Embryonic facial prominence (tissue), 1 donor: ENCODE measurements around the gene TMEM263.

Source experiments
- DNase-seq: peaks from one replicate; pipeline ENCODE4 v3.0.0-alpha.2; 2016; ENCODE audit errors: extremely low spot score

TMEM263 gene

DNA sequence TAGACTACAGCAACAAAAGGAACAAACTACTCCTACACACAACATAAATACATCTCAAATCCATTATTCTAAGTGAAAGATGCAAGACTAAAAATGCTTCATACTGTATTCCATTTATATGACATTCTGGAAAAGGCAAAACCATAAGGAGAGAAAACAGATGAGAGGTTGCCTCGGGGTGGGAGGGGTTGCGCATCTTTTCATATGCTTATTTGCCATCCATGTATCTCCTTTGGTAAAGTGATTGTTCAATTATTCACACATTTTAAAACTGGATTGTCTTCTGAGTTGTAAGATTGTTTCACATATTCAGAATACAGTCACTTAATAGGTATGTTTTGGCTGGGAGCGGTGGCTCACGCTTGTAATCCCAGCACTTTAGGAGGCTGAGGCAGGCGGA lies 5.1 kb upstream of the TMEM263 start:
- DNase-seq, result no peak

DNA sequence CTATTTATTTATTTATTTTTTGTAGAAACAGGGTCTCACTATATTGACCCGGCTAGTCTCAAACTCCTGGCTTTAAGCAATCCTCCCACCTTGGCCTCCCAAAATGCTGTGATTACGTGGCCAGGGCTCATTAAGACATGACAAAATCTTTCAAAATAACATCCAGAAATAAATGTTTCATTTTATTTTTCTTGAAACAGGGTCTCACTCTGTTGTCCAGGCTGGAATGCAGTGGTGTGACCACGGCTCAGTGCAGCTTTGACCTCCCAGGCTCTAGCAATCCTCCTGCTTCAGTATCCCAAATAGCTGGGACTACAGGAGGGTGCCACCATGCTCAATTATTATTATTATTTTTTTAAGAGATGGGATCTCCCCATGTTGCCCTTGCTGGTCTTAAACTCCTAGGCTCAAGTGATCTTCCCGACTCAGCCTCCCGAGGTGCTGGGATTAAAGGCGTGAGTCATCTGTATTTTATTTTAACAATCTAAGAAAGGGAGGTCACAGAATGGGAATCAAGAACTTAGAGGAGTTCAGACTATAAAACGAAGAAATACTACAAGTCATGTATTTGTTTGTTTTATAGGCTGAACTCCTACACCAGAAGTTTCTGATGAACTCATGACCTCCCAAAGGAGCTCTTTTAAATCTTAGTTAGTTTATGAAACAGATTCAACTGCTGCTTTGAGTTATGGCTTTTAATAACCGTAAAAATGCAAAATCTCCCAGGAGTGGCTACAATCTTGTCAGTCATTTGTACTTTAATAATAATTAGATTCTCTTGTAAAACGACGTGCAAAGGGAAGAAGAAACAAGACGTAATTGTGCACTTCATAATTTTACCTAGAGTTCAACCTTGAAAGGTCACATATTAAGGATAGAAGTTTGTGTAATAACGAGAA lies 2.1 kb upstream of the TMEM263 start:
- DNase-seq, result no peak

DNA sequence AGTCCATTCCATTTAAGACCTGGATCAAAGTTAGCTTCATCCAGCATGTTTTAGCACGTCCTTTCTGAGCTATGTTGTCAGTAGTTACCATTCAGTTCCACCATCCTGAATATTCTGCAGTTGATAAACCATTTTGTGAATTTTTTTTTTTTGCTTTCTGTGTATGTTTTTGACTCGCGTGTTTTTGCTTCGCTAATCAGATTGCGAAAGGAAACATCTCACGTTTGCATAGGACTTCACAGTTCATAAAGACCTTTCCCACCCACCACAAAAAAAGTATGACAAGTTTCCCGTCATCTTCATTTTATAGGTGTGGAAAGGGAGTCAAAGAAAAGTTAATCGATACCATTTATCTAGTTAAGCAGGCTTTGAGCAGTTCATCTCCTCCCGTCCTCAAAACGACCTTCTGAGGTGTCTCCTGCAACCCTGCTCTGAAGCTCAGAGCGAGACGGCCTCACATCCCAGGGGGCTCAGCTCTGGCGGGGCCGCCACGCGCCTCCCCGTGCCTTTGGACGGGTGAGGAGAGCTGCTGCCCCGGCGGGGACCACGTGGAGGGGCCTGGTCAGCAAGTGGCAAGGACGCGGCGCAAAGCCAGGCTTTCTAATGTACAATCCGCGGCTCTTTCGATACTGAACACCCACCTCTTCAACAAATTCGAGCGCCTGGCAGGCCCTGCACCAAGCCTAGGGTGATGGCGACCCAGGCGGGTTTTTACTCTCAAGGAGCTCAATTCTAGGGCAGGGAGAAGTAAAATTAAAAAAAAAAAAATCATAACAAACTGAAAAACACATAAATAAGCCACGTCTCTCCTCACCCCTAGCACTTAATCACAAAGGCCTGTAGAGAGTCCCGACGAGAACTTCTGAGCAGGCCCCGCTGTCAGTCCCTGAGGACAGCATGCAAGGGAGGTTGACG lies 988 bp upstream of the TMEM263 start:
- DNase-seq, result no peak

DNA sequence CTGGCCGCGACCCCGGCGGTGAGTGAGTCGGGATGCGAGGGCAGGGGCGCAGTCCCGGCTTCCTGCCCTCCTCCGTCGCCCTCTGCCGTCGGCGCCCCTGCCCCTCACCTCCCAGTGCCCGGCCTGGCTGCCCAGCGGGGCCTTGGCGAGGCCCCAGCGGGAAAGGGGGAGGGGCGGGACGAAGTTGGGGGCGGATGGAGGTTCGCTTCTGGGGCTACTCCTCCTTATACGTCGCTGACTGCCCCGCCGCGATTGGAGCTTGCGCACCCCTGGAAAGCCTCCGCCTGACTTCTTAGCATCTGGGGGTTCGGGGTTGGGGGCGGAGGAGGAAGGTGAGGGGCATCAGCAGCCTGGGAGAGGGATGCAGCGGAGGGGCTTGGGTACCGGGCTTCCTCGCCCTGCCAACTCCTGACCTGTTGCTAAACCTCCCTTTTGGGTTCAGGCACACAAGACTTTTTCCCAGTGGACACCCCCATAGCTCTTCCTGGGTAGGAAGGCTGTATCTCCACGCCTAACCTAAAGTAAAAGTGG lies 406 bp downstream of the TMEM263 start:
- DNase-seq, result peak; percentile 70

DNA sequence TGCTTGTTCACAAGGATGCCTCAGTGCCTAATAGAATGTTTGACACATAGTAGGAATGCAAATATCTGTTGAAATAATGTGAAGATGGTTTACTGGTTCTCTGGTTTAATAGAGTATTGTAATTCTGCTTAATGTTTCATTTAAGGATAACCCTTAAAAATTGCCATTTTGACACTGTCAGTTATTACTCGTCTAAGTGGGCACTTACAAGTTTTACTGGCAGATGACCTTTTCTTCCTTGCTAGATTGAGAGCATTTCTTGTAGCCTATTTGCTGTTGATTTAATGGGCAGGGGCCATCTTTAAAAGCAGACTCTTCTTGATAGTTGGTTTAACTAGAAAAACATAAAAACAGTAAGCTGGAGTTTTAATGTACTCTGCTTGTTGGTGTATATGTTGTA lies 1.9 kb downstream of the TMEM263 start:
- DNase-seq, result no peak

DNA sequence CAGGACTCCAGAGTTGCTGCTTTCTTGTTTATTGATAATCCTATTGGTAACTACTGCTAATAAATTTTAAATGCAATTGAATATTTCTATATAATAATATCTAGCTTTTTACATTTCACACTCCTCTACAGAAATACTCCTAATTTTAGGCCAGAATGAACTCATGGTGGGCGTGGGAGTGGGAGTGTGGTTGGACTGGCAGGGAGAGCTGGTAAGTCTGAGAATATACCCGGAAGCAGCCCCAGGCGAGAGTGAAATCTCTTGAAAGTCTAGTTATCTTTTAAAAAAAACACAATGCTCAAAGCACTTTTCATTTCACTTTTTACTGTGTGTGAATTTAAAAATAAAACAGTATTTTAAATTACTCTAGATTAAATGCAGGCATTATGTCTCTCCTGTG lies 4.7 kb downstream of the TMEM263 start:
- DNase-seq, result no peak

DNA sequence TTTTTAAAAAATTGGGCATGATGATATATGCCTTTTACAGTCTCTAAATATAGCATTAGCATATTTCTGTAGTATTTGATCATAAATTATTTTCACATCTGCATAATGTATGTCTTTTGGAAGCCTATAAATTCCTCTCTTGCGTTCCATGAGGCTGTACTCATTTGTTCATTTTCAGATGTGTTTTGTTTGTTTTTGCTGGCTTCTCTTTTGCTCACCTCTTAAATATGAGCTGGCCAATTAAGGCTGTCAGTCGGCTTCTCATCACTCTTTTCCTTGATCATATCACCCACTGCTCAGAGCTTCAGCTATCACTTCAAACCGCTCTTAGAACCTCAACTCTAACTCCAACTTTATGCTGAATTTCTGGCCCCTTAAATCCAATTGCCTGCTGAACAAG lies 6.6 kb downstream of the TMEM263 start:
- DNase-seq, result no peak

DNA sequence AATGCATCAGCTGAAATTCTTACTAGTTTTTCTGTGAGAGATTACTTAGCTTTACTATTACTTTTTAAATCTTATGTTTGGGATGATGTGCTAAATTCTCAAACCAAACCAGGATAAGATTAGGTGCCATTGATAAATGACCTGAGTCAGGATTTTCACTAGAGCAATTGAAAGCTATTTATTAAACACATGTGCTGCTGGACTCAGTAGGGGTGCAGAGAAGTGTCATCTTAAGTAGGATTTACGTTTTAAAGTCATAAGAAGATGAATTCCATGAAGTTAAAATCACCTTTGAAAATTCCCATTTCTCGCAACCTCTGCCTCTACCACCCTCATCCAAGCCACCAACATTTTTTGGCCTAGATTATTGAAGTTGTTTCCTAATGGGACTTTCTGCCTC lies 8.8 kb downstream of the TMEM263 start:
- no peak for DNase-seq

DNA sequence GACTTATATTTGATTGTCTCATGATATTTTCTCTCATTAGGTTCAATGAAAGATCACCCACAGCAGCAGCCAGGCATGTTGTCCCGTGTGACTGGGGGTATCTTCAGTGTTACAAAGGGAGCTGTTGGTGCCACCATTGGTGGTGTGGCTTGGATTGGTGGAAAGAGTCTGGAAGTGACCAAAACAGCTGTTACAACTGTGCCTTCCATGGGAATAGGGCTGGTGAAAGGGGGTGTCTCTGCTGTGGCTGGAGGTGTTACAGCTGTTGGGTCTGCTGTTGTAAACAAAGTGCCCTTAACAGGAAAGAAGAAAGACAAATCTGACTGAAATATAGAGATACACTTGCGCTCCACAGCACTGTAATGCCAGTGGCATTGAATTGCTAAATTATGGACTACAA lies 15.4 kb downstream of the TMEM263 start:
- no peak for DNase-seq

DNA sequence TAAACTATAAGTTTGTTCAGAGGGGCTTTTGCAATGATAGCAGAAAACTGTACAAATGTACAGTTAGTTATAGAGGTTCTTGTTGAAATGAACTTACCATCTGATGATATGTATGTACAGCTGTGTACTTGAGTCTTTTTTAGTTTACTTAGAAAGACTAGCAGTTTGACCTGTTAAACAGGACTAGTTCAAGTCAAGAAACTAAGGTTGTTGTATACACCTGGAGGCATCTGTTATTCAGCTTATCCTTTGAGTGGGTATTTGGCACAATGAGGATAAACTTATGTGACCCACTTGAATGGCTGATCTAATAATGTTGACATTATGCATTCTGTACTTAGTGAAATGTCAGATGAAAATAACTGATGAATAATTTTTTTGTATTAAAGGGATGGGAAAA lies 17.8 kb downstream of the TMEM263 start:
- no peak for DNase-seq

DNA sequence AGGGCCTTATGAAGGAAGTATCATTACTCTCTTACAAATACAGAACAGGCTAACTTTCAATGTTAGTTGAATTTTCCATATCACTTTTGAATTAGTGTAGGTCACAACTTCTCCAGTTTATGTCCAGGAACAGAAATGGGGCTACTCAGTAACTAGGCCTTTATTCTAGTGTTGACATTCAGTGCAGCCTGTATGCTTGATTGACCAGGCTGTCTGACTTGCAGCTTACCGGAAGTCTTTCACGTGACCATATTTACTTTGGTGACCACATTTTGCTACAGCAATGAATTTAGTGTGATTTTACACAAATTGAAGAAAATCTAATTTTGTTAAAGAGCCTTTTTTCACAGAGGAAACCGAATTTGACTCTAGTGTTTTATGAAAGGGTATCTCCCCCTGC lies 18.8 kb downstream of the TMEM263 start:
- no peak for DNase-seq

DNA sequence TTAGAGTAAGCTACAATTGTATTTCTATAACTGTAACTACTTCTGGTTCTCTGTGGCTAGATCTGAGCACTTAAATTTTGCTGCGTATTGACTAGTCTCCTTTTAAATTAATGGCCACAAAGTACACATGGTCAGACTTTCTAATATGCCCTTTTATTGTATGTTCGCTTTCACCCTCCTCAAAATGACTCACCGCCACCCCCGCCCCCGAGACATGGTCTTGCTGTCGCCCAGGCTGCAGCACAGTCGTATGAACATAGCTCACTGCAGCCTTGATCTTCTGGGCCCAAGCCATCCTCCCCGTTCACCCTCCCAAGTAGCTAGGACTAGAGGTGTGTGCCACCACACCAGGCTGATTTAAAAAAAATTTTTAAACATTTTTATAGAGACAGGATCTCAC lies 19.4 kb downstream of the TMEM263 start:
- no peak for DNase-seq

DNA sequence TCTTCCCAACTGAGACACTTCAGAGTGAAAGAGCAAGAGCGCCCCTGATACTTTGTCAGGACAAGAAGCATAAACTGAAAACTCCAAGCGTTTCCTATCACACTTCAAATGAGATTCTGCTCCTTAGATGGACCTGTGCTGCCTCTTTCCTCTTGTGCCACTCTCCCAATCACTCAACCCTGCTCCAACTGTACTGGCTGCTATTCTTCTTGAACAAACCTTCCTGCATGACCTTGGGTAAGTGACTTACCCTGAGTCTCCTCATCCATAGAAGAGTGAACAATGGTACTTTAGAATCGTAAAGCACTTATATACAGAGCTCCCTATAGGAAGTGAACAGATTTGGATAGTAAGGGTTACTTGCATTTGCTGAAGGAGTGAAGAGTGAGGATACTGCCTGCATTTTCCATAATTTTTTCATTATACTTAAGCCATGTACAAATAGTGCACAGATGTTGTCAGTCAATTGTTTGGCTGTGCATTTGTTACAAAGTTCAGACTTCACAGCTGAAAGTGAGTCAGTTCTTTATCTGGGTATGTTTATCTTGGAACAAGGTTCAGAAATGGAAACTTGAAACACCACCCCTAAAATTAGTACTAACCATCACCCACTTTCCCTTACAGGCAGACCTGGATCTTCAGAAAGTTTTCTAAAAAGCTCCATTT lies 20.4 kb downstream of the TMEM263 start:
- DNase-seq, result no peak

DNA sequence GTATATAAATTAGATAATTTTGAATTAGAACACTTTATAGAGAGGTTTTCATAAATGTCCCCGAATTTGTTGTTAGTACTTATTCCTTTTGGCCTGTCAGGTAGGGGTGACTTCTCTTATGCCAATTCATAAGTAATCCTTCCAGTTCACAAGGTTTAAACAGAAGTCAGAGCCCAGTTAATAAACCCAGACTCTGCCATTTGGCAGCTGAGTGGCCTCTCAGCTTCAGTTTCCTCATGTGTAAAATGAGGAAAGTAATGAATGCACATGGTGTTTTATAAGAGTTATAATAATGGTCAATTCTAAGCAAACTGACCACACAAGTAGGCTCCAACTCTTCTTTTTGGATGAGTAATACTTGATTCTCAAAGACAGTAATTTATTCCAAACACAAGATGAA lies 21.0 kb downstream of the TMEM263 start:
- no peak for DNase-seq

DNA sequence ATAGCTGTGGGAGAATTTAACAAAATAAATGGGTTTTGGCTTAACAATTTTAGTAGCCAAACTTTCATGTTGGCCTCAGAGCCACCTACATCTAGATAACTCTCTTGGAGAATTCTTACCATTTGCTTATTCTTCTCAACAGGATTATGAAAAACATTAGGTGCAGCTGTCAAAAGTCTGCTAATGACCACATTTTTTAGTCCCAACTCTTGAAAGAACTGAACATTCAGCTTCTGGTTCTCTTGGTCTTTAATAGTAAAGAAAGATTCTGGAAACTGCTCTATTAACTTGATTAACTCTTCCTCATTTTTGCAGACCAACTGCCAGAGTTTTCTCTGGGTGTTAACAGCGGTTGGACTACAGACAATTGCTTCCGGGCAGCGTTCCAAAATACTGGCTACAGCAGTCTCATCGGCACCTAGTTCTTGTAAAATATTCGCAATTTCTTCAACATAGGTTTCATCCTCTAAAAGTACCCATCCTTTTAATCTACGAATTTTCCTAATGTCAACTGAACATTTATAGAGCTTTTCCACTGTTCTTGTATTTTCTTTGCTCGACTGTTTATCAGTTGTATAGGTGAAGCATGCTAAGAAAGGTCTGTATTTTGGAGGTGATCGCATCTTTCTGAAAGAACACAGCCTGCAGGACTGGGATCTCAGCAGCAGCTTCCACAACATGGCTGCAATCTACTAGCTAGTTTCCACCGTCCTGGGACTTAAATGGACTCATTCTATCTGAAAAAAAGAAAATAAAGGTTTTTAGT lies 22.5 kb downstream of the TMEM263 start:
- DNase-seq, result no peak

DNA sequence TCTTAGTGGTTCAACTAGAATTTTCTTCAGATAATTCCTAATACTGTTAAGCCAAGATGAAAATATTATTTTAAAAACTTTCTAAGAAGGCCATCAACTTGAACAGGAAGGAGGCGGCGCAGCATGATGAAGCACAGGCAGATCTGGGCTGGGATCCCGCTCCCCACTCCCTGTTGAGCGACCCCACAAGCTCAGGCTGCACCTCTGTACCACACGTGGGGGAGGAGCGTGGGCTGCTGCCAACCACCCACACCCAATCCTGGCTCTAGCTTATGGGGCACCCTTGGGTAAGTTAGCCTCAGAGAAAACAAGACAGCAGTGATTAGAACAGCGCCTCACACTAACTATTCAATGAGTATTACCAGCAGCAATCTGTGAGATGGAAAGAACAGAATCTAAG lies 25.2 kb downstream of the TMEM263 start:
- DNase-seq, result no peak

DNA sequence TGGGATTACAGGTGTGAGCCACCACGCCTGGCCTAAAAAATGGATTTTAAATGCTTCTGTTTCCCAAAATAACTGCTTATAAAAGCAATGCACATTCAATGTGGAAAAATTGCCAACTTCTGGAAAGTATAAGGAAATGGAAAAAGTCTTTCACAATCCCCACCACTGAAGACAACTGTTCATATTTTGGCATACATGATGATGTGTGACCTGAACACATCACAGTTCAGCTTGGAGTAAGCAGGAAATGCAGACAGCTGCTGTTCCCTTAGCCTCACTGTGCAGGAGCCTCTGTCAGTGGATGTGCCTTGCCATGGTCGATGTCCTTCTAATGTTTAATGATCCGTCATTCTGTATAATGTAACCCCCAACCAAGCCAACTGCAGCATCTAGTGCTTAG lies 26.1 kb downstream of the TMEM263 start:
- no peak for DNase-seq

DNA sequence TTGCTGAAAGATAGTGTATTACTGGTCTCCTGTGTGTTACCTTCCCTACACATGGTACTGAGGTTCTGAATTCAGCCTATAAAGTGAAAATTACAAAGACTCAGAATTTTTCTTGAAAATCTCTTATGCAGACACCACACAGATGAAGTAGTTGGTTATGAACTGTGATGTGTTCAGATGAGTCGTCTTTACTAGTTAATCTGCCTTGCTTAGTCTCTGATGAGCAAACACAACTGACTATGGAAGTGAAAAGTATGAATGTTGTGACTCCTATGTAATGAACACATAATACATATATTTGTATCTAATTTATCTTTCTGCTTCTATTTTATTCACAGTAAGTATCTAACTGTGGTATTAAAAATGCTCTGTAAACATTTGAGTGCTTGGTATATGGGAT lies 26.5 kb downstream of the TMEM263 start:
- no peak for DNase-seq

DNA sequence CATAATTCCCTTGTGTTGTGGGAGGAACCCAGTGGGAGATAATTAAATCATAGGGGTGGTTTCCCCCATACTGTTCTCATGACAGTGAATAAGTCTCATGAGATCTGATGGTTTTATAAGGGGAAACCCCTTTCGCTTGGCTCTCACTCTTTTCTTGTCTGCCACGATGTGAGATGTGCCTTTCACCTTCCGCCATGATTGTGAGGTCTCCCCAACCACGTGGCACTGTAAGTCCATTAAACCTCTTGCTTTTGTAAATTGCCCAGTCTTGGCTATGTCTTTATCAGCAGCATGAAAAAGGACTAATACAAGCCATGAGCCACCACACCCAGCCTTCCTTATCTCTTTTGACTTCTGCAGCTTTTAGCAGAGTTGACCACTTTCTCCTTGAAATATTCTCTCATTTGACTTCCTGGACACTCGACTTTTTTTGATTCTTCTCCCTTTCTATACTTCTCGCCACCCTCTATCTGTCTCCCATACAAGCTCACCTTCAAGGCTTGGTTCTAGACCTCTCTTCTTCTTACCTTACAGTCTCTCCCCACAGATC lies 29.0 kb downstream of the TMEM263 start:
- no peak for DNase-seq

DNA sequence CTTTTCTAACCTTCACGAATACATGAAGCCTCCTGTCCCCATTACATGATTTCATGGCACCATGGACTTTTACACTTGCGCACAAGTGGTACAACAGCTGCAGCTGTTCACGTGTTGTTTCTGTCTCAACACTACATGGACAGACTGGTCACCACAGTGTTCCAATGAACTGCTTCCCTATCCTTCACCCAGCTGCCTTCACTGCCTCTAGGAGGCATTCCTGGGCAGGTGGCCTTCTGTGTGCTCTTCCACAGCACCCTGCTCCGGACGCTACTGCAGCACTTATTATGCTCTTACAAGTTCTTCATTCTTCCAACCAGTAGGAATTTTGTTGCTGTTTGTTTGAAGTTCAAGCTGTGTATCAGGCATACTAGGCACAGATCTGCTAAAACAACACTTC lies 29.8 kb downstream of the TMEM263 start:
- no peak for DNase-seq

DNA sequence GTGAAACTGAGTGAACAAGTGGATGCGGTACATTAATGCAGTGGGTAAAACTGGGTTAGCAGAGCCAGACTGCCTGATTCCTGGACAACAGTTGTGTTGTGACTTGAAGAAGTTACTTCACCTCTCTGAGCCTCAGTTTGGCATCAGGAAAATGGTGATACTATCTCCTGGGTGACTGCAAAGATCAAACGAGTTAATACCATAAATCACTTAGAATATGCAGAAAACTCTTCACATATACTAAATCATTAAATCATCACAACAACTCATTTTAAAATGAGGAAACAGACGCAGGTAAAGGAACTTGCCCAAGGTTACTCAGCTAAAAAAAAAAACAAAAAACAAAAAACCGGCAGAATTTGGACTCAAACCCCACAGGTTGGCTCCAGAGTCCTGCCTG lies 30.4 kb downstream of the TMEM263 start:
- no peak for DNase-seq
